Smooth muscle cell of the brain vasculature (primary cell): Measurements from ENCODE around the gene CSNK1G3.

Source experiments
- DNase-seq: peaks from one replicate; pipeline ENCODE4 v3.0.0-alpha.2; 2012; ENCODE audit warnings: low read depth, low spot score

CSNK1G3 gene

GRCh38 chr5:123645024-123645603, 133.1 kb downstream of the CSNK1G3 start:
- DNase-seq, result no peak

- no peak for DNase-seq
These were observed 135.1 kb downstream of the CSNK1G3 start for GRCh38 chr5:123647066-123647465.

GRCh38 chr5:123651234-123651633, 139.3 kb downstream of the CSNK1G3 start:
- no peak for DNase-seq

- DNase-seq, result no peak
These were observed 147.0 kb downstream of the CSNK1G3 start for GRCh38 chr5:123659011-123659410.

GRCh38 chr5:123659495-123659894, 147.5 kb downstream of the CSNK1G3 start:
- no peak for DNase-seq

- DNase-seq, result no peak
These were observed 153.0 kb downstream of the CSNK1G3 start for GRCh38 chr5:123664961-123665360.

- no peak for DNase-seq
These were observed 153.9 kb downstream of the CSNK1G3 start for GRCh38 chr5:123665822-123666371.
